B cell (primary cell): ENCODE results near the gene CHRD.

Experiments used
- CTCF ChIP-seq: fragments of 200-600 bp; IDR thresholded peaks from one replicate; pipeline ENCODE4 v1.8.0; 2022; ENCODE audit warnings: antibody characterized with exemption, mild to moderate bottlenecking
- EZH2 ChIP-seq: IDR thresholded peaks from 2 replicates; pipeline ENCODE4 v1.6.1; 2012; ENCODE audit warnings: borderline replicate concordance, low read depth, mild to moderate bottlenecking, moderate library complexity, low read length; ENCODE audit not compliant: insufficient read depth, poor library complexity, severe bottlenecking

- no peak for TF ChIP-seq CTCF
- TF ChIP-seq EZH2: no peak
Observed at GRCh38 chr3:184355261-184356040, 24.4 kb upstream of the CHRD start.
